GM12872 (cell line): ENCODE measurements around the gene DISP3.

Experiments
- CTCF ChIP-seq: IDR thresholded peaks from 3 replicates; pipeline ENCODE4 v1.5.1; 2011; ENCODE audit warnings: low read depth, mild to moderate bottlenecking, low read length, moderate library complexity; ENCODE audit not compliant: insufficient read depth

Gene DISP3

GRCh38 chr1:11559591-11559970, 80.6 kb downstream of the DISP3 start:
- no peak for TF ChIP-seq CTCF

- TF ChIP-seq CTCF, result no peak
These were observed 81.1 kb downstream of the DISP3 start for GRCh38 chr1:11560061-11560460.

GRCh38 chr1:11561740-11562139, 82.8 kb downstream of the DISP3 start:
- no peak for TF ChIP-seq CTCF

GRCh38 chr1:11562664-11563063, 83.7 kb downstream of the DISP3 start:
- no peak for TF ChIP-seq CTCF

- no peak for TF ChIP-seq CTCF
These were observed 84.7 kb downstream of the DISP3 start for GRCh38 chr1:11563560-11564069.

GRCh38 chr1:11564237-11564636, 85.3 kb downstream of the DISP3 start:
- no peak for TF ChIP-seq CTCF

GRCh38 chr1:11566042-11566850, 87.3 kb downstream of the DISP3 start:
- no peak for TF ChIP-seq CTCF
